ENCODE results near the gene SLC28A2. TPM values are rescaled to one million over a fixed set of nuclear protein-coding genes. Genes with fewer than 3 reads are reported as not detected.
"Not testable (repeated sequence)": the region's sequence is repeated elsewhere in the genome, so short reads cannot be mapped to it uniquely, and the experiment has no call there.

SLC28A2 gene
- total and polyA plus RNA-seq, 4 donors: 2.0 TPM; not detected in 3

DNA sequence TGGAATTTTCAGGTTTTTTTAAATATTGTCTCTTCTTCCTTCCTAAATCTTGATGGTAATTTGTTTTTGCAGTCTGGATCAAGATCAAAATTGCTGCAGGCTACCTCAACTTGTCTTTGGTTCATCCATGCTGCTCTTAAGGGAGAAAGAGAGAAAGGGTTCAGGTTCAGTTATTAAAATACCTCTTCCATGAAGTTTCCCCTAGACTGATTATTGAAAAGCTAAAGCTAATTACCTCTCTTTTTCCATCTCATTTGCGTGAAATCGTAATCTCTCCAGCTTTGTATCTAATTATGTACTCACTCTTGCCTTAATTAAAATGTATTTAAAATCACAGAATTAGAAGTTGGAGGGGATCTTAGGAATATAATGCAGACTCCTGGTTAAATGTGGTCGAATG, 52.7 kb downstream of the SLC28A2 start:
- WGBS, 2 donors: 79 to 84% methylated on average over 3 of the region's 3 CpGs
- intact Hi-C loops (cut with DNase I): loop anchor here in 1 of 2 donors (5.0 to 10.0 kb wide), 2 partner anchors 140 to 153 kb away; no protein-coding TSS in a partner anchor

GRCh38 chr15:45306105-45306504, 54.1 kb downstream of the SLC28A2 start:
- DNase-seq: no peak
- intact Hi-C loops (cut with DNase I): loop anchor here in 1 of 2 donors (2.0 to 10.0 kb wide), 3 partner anchors 97 to 151 kb away; a partner anchor contains a TSS
- 53 to 66% methylated on average over 4 of the region's 4 CpGs for WGBS, 2 donors

More for the DNA sequence above, 52.7 kb downstream of the SLC28A2 start:
- Histone ChIP-seq H3K9me3 (ENCODE audit: control insufficient read depth, low read length) (no peaks in the 10 kb centered on the region), H3K36me3 (ENCODE audit: control insufficient read depth in 1 of 2, insufficient read depth in 2 of 2, low read length in 1 of 2) (no peaks in the 10 kb centered on the region), H3K27me3 (ENCODE audit: control insufficient read depth in 1 of 2, insufficient read depth in 2 of 2, low read length in 1 of 2) (no peaks in the 10 kb centered on the region), H3K4me3 (ENCODE audit: low read length in 2 of 2) (no peak overlapping the region), H3K4me1 (ENCODE audit: control insufficient read depth in 1 of 2, insufficient read depth in 2 of 2, low read length in 2 of 2) (no peaks in the 10 kb centered on the region), H3K27ac (ENCODE audit: low read depth in 1 of 2, low read length in 2 of 2) (no peak overlapping the region)
- DNase-seq (no peak), ATAC-seq (ENCODE audit: low FRiP score) (no peak)

DNA sequence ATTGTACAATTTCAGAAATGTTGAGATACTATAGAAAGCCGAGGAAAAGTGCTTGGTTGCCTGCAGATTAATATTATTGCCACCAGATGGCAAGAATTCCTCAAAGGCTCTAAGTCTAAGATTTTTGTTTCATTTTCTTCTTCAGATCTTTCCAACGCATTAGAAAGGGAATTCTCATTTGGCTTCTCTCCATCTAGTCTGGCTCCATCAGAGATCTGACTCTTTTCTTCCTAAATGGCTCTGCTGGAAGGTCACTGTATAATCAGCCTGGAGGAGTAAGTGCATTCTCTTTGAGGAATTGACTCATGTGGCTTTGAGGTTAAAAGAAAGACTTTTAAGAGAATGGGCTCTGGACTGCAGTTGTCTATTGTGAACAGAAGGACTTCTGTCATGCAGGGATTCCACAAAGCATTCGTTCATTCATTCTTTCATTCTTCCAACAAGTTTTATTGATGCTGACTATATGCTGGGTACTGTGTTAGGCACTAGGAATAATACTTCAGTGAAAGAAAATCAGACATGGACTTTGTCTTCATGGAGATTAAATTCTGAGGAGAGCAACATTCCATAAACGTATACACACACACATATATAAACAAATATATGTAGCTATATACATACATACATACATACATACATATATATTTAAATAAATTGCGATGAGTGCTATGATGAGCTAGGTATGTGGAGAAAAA, 55.3 kb downstream of the SLC28A2 start:
- Histone ChIP-seq H3K27me3 (ENCODE audit: control insufficient read depth in 1 of 2, insufficient read depth in 2 of 2, low read length in 1 of 2) (no peaks in the 10 kb centered on the region), H3K36me3 (ENCODE audit: control insufficient read depth in 1 of 2, insufficient read depth in 2 of 2, low read length in 1 of 2) (no peaks in the 10 kb centered on the region), H3K4me1 (ENCODE audit: control insufficient read depth in 1 of 2, insufficient read depth in 2 of 2, low read length in 2 of 2) (no peaks in the 10 kb centered on the region), H3K27ac (ENCODE audit: low read depth in 1 of 2, low read length in 2 of 2) (no peak overlapping the region), H3K4me3 (ENCODE audit: low read length in 2 of 2) (peak overlapping the region in 1 of 2 donors; percentile 54), H3K9me3 (ENCODE audit: control insufficient read depth, low read length) (no peaks in the 10 kb centered on the region)
- DNase-seq (no peak), ATAC-seq (ENCODE audit: low FRiP score) (peak; percentile 69)
- 24 to 25% methylated on average over 5 of the region's 5 CpGs for WGBS, 2 donors
- intact Hi-C loops (cut with DNase I): loop anchor here (1.0 to 10.0 kb wide), 4 partner anchors 93 to 150 kb away; a partner anchor contains a TSS

More at GRCh38 chr15:45306105-45306504, 54.1 kb downstream of the SLC28A2 start:
- Histone ChIP-seq H3K27ac (ENCODE audit: low read depth in 1 of 2, low read length in 2 of 2) (no peak overlapping the region), H3K4me1 (ENCODE audit: control insufficient read depth in 1 of 2, insufficient read depth in 2 of 2, low read length in 2 of 2) (no peaks in the 10 kb centered on the region), H3K36me3 (ENCODE audit: control insufficient read depth in 1 of 2, insufficient read depth in 2 of 2, low read length in 1 of 2) (no peaks in the 10 kb centered on the region), H3K4me3 (ENCODE audit: low read length in 2 of 2) (no peak overlapping the region), H3K27me3 (ENCODE audit: control insufficient read depth in 1 of 2, insufficient read depth in 2 of 2, low read length in 1 of 2) (no peaks in the 10 kb centered on the region), H3K9me3 (ENCODE audit: control insufficient read depth, low read length) (no peaks in the 10 kb centered on the region)
- ATAC-seq (ENCODE audit: low FRiP score): no peak

DNA sequence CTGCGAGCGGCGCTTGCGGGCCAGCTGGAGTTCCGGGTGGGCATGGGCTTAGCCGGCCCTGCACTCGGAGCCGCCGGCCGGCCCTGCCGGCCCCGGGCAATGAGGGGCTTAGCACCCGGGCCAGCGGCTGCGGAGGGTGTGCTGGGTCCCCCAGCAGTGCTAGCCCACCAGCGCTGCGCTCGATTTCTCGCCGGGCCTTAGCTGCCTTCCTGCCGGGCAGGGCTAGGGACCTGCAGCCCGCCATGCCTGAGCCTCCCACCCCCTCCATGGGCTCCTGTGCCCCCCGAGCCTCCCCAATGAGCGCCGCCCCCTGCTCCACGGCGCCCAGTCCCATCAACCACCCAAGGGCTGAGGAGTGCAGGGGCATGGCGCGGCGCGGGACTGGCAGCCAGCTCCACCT, 62.1 kb downstream of the SLC28A2 start:
- intact Hi-C loops (cut with DNase I); H3K36me3 ChIP-seq (ENCODE audit: control insufficient read depth in 1 of 2, insufficient read depth in 2 of 2, low read length in 1 of 2); ATAC-seq (ENCODE audit: low FRiP score); H3K9me3 ChIP-seq (ENCODE audit: control insufficient read depth, low read length); H3K4me1 ChIP-seq (ENCODE audit: control insufficient read depth in 1 of 2, insufficient read depth in 2 of 2, low read length in 2 of 2); H3K27me3 ChIP-seq (ENCODE audit: control insufficient read depth in 1 of 2, insufficient read depth in 2 of 2, low read length in 1 of 2); H3K4me3 ChIP-seq (ENCODE audit: low read length in 2 of 2); DNase-seq; H3K27ac ChIP-seq (ENCODE audit: low read depth in 1 of 2, low read length in 2 of 2): not testable (repeated sequence)
- 90 to 93% methylated on average over 22 to 31 of the region's 31 CpGs for WGBS, 2 donors

DNA sequence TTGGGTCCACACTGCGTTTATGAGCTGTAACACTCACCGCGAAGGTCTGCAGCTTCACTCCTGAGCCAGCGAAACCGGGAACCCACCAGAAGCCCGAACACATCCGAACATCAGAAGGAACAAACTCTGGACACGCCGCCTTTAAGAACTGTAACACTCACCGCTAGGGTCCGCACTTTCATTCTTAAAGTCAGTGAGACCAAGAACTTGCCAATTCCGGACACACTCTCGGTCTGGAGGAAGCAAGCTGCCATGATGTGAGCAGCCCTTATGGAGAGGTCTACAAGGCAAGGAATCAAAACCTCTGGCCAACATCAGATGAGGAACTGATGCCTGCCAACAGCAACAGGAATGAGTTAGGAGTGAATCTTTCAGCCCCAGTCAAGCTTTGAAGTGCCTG, 62.9 kb downstream of the SLC28A2 start:
- intact Hi-C loops (cut with DNase I): no loop called here
- Histone ChIP-seq H3K36me3 (ENCODE audit: control insufficient read depth in 1 of 2, insufficient read depth in 2 of 2, low read length in 1 of 2) (no peaks in the 10 kb centered on the region), H3K4me3 (ENCODE audit: low read length in 2 of 2) (no peak overlapping the region), H3K27ac (ENCODE audit: low read depth in 1 of 2, low read length in 2 of 2) (no peak overlapping the region), H3K9me3 (ENCODE audit: control insufficient read depth, low read length) (no peaks in the 10 kb centered on the region), H3K4me1 (ENCODE audit: control insufficient read depth in 1 of 2, insufficient read depth in 2 of 2, low read length in 2 of 2) (no peaks in the 10 kb centered on the region), H3K27me3 (ENCODE audit: control insufficient read depth in 1 of 2, insufficient read depth in 2 of 2, low read length in 1 of 2) (no peaks in the 10 kb centered on the region)
- WGBS, 2 donors: 60 to 64% methylated on average over 13 of the region's 13 CpGs
- ATAC-seq (ENCODE audit: low FRiP score): no peak
- DNase-seq: peak in 1 of 2 donors; percentile 52

DNA sequence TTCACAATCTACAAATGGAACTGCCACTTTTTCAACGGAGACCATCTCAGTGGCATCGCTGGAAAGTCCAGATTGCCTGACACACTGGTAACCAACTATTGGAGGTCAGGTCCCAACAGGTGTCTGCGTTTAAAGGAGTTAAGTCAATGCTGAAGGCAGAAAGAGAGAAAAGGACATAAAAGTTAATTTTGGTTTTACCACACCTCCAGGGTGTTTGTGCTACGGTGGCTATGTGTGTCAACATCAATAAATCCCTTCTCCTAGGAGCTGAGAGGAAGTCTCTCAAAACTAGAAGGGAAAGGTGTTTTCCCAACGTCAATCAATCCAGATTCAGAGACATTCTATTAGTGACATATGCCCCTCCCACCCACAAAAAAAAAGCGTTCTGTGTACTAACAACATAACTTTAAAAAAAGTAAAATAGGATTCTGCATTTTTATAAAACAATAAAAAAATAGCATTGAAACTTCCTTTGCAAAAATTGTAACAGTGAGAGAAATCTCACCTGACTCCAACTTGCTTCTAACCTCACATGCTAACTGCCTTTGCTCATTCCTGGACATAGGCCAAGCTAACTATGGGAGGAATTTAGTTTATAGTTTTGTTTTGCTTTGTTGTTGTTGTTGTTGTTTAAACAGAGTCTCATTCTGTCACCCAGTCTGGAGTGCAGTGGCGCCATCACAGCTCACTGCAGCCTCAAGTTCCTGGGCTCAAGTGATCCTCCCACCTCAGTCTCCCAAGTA, 67.6 kb downstream of the SLC28A2 start:
- DNase-seq (no peak), ATAC-seq (ENCODE audit: low FRiP score) (no peak)
- H3K27ac ChIP-seq (ENCODE audit: low read depth in 1 of 2, low read length in 2 of 2): no peak overlapping the region
- no peaks in the 10 kb centered on the region for H3K27me3 ChIP-seq (ENCODE audit: control insufficient read depth in 1 of 2, insufficient read depth in 2 of 2, low read length in 1 of 2)
- intact Hi-C loops (cut with DNase I): no loop called here
- no peak overlapping the region for H3K4me3 ChIP-seq (ENCODE audit: low read length in 2 of 2)
- no peaks in the 10 kb centered on the region for H3K9me3 ChIP-seq (ENCODE audit: control insufficient read depth, low read length)
- H3K4me1 ChIP-seq (ENCODE audit: control insufficient read depth in 1 of 2, insufficient read depth in 2 of 2, low read length in 2 of 2): no peaks in the 10 kb centered on the region
- 75 to 76% methylated on average over 7 of the region's 7 CpGs for WGBS, 2 donors
- H3K36me3 ChIP-seq (ENCODE audit: control insufficient read depth in 1 of 2, insufficient read depth in 2 of 2, low read length in 1 of 2): no peaks in the 10 kb centered on the region

DNA sequence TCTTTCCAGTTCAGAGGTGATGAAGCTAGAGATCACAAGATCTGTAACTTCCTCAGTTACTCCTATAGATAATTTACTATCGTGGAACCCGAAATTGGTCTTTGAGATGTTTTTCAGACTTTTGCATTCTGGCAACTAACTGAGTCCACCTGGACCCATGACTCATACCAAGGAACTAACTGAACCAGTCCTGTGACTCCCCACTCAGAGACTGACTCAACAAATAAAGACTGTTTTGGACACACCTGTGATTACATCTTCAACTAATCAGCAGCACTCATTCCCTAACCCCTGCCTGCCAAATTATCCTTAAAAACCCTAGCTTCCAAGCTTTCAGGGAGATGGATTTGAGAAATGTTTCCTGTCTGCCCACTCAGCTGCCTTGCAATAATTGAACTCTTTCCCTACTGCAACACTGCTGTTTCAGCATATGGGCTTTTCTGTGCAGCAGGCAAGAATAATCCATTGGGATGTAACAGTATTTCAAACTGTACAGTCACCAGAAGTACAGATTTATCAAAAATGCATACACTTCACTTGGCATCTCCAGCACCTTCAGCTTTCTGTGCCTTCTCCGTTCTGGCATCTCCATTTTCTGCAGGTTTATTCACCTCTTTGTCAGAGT, 68.7 kb downstream of the SLC28A2 start:
- Histone ChIP-seq H3K4me3 (ENCODE audit: low read length in 2 of 2) (no peak overlapping the region), H3K27ac (ENCODE audit: low read depth in 1 of 2, low read length in 2 of 2) (no peak overlapping the region), H3K36me3 (ENCODE audit: control insufficient read depth in 1 of 2, insufficient read depth in 2 of 2, low read length in 1 of 2) (no peaks in the 10 kb centered on the region), H3K4me1 (ENCODE audit: control insufficient read depth in 1 of 2, insufficient read depth in 2 of 2, low read length in 2 of 2) (no peaks in the 10 kb centered on the region), H3K27me3 (ENCODE audit: control insufficient read depth in 1 of 2, insufficient read depth in 2 of 2, low read length in 1 of 2) (no peaks in the 10 kb centered on the region), H3K9me3 (ENCODE audit: control insufficient read depth, low read length) (no peaks in the 10 kb centered on the region)
- ATAC-seq (ENCODE audit: low FRiP score): no peak
- intact Hi-C loops (cut with DNase I): no loop called here
- no peak for DNase-seq
- 70 to 81% methylated on average over 3 of the region's 3 CpGs for WGBS, 2 donors

DNA sequence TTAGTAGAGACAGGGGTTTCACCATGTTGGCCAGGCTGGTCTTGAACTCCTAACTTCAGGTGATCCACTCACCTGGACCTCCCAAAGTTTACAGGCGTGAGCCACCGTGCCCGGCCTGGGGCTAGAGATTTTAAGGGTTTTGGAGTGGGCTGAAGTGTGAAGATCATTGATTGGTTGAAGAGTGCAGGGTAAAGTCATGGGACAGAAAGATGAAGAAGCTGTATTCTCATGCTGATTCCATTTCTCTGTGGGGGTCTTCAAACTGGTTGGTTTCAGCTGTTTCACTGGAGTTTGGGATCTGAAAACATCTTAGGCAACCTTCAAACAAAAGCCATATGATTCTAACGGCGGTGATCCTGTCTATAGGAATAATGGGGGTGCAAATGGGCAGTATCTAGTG, 74.2 kb downstream of the SLC28A2 start:
- Histone ChIP-seq H3K27me3 (ENCODE audit: control insufficient read depth in 1 of 2, insufficient read depth in 2 of 2, low read length in 1 of 2) (no peaks in the 10 kb centered on the region), H3K27ac (ENCODE audit: low read depth in 1 of 2, low read length in 2 of 2) (no peak overlapping the region), H3K4me1 (ENCODE audit: control insufficient read depth in 1 of 2, insufficient read depth in 2 of 2, low read length in 2 of 2) (no peaks in the 10 kb centered on the region), H3K9me3 (ENCODE audit: control insufficient read depth, low read length) (no peaks in the 10 kb centered on the region), H3K36me3 (ENCODE audit: control insufficient read depth in 1 of 2, insufficient read depth in 2 of 2, low read length in 1 of 2) (no peaks in the 10 kb centered on the region), H3K4me3 (ENCODE audit: low read length in 2 of 2) (no peak overlapping the region)
- WGBS, 2 donors: 67 to 70% methylated on average over 5 of the region's 5 CpGs
- intact Hi-C loops (cut with DNase I): no loop called here
- DNase-seq (no peak), ATAC-seq (ENCODE audit: low FRiP score) (no peak)

All from aorta (tissue), 5 donors.